GM12878 (cell line): Measurements from ENCODE around the gene CCDC51. TPM values are rescaled to one million over a fixed set of nuclear protein-coding genes. Genes with fewer than 3 reads are reported as not detected.

Experiments used
- ATAC-seq: fragments of 200-7000 bp; cut with Tn5 transposase; 3 replicates; pipeline ENCODE4 v1.9.1; 2020; ENCODE audit warnings: mild to moderate bottlenecking, moderate library complexity
- BruUV-seq: library from RNA; stranded (reverse); fragments of 400-500 nt; replicated peaks from 2 replicates; lab custom pipeline; 2021; lab: Mats Ljungman, UMichigan
- CTCF ChIA-PET: fragments of 300-600 bp; sonication (Branson Sonifier 250); formaldehyde crosslinking; extraction: SDS; loops from one replicate; lab custom pipeline; 2021; ENCODE audit warnings: inconsistent platforms; lab: Yijun Ruan, JAX
- POLR2A ChIA-PET: fragments of 350-600 bp; formaldehyde crosslinking; extraction: SDS; loops from one replicate; lab custom pipeline; 2021; ENCODE audit warnings: inconsistent platforms; lab: Charles Lee
- RAD21 ChIA-PET: fragments of 300-600 bp; sonication (Branson Sonifier 250); formaldehyde crosslinking; loops from one replicate; lab custom pipeline; 2023; ENCODE audit warnings: antibody characterized with exemption; ENCODE audit not compliant: unreplicated experiment; lab: Charles Lee
- SMC1A ChIA-PET: fragments of 300-600 bp; sonication (Branson Sonifier 250); formaldehyde crosslinking; loops from one replicate; lab custom pipeline; 2023; ENCODE audit not compliant: unreplicated experiment, uncharacterized antibody; lab: Charles Lee
- DNase-seq: peaks from one replicate; pipeline ENCODE4 v3.0.0-alpha.2; 2011; ENCODE audit warnings: low read depth, low spot score
- FAIRE-seq: peaks from 3 replicates; lab custom pipeline; 2011; peaks lifted over from hg19 to GRCh38; lab: Jason Lieb, UNC
- H2AFZ ChIP-seq: 2 replicates; pipeline ENCODE4 v1.6.0; 2011; ENCODE audit warnings: low read depth, low read length, control low read depth; ENCODE audit not compliant: control insufficient read depth
- H3K27ac ChIP-seq: 2 replicates; pipeline ENCODE4 v1.5.1; 2011; ENCODE audit warnings: control low read depth; ENCODE audit not compliant: control insufficient read depth, insufficient read depth
- H3K27me3 ChIP-seq, 2 experiments: replicated peaks in 1 of 2; 2 replicates each; pipeline versions ENCODE4 v1.6.0 to v1.6.1; 2011; ENCODE audit warnings: low read length in 1 of 2; ENCODE audit not compliant: control insufficient read depth in 2 of 2, insufficient read depth in 2 of 2
- H3K36me3 ChIP-seq, 2 experiments: 2 replicates each; pipeline ENCODE4 v1.5.1; 2011; ENCODE audit warnings: low read length in 1 of 2; ENCODE audit not compliant: control insufficient read depth in 2 of 2, insufficient read depth in 2 of 2
- H3K4me1 ChIP-seq: 2 replicates; pipeline ENCODE4 v1.6.1; 2011; ENCODE audit warnings: mild to moderate bottlenecking, low read length, moderate library complexity, mixed read lengths; ENCODE audit not compliant: control insufficient read depth, insufficient read depth
- H3K4me2 ChIP-seq: 2 replicates; pipeline ENCODE4 v1.6.0; 2011; ENCODE audit warnings: control low read depth; ENCODE audit not compliant: control insufficient read depth, insufficient read depth
- H3K4me3 ChIP-seq: fragments of 200-600 bp; sonication (generic); 2 replicates; pipeline ENCODE4 v1.5.1; 2016
- H3K79me2 ChIP-seq: 2 replicates; pipeline ENCODE4 v1.6.0; 2011; ENCODE audit warnings: low read length; ENCODE audit not compliant: control insufficient read depth, insufficient read depth
- H3K9ac ChIP-seq: 2 replicates; pipeline ENCODE4 v1.8.0; 2011; ENCODE audit warnings: low read length, control low read depth, mixed read lengths; ENCODE audit not compliant: control insufficient read depth, insufficient read depth
- H3K9me3 ChIP-seq: replicated peaks from 3 replicates; pipeline ENCODE4 v1.5.1; 2011; ENCODE audit warnings: mild to moderate bottlenecking, low read length; ENCODE audit not compliant: control insufficient read depth, insufficient read depth
- H4K20me1 ChIP-seq: 2 replicates; pipeline ENCODE4 v1.6.0; 2011; ENCODE audit not compliant: control insufficient read depth, insufficient read depth
- CHD1 ChIP-seq: IDR thresholded peaks from 2 replicates; pipeline ENCODE4 v1.6.1; 2012; ENCODE audit warnings: low read depth, low read length, improper control_type of control experiment
- GATAD2B ChIP-seq: fragments of 450-650 bp; conservative IDR thresholded peaks from 2 replicates; pipeline ENCODE4 v1.6.1; 2017; ENCODE audit warnings: low read depth, mild to moderate bottlenecking, moderate library complexity
- LARP7 ChIP-seq: fragments of 450-650 bp; IDR thresholded peaks from 2 replicates; pipeline ENCODE4 v1.6.1; 2017; ENCODE audit warnings: mild to moderate bottlenecking
- POLR2AphosphoS2 ChIP-seq: IDR thresholded peaks from 2 replicates; pipeline ENCODE4 v1.6.1; 2011; ENCODE audit warnings: low read depth, mild to moderate bottlenecking, low read length, improper control_type of control experiment, moderate library complexity
- ZNF24 ChIP-seq: fragments of 450-650 bp; IDR thresholded peaks from 2 replicates; pipeline ENCODE4 v1.6.1; 2017; ENCODE audit warnings: antibody characterized with exemption, mild to moderate bottlenecking
- WGBS: methylation state at CpG from one replicate; pipeline ENCODE4 v1.1.6; 2016; ENCODE audit warnings: low lambda C conversion rate; ENCODE audit not compliant: insufficient replicate concordance, insufficient coverage; ENCODE audit errors: missing lambda C conversion rate; 5-methylcytosine and 5-hydroxymethylcytosine counted together
- in situ Hi-C: fragments of 300-500 bp; cut with MboI; formaldehyde crosslinking; loops from 9 replicates; pipeline ENCODE4 v1.14.3; 2018; ENCODE audit warnings: mixed read lengths
- intact Hi-C: fragments of 100-400 bp; cut with micrococcal nuclease; formaldehyde crosslinking; loops from one replicate; pipeline ENCODE4 v1.14.2; 2022; ENCODE audit not compliant: unreplicated experiment
- polyA plus RNA-seq, 11 experiments: library from polyadenylated mRNA; depleted of rRNA in 4 of 11; unstranded in 6 of 11; stranded (reverse) in 5 of 11; fragments of >200 nt; fragmentation: Nextera tagmentation in 4 of 11; fragmentation: Illumina TruSeq in 1 of 11; extraction: Ambion mirVana in 4 of 11; extraction: Trizol in 1 of 11; gene quantifications; 1 replicate in 1 of 11; 2 replicates in 10 of 11; pipeline versions ENCODE4 v1.2.1 to v1.2.3, GENCODE V29; 2011 to 2016; ENCODE audit warnings: inconsistent platforms in 2 of 11, missing spikeins in 2 of 11, low read depth in 1 of 11
- total RNA-seq, 4 experiments: library from RNA; depleted of rRNA in 3 of 4; stranded (reverse); fragments of >200 nt in 3 of 4; fragmentation: Illumina TruSeq in 1 of 4; extraction: Trizol in 1 of 4; gene quantifications; 2 replicates each; pipeline versions ENCODE4 v1.2.1 to v1.2.3, GENCODE V29; 2013 to 2021
- TF ChIP-seq, protein P1 (sequence below): IDR thresholded peaks from 2 replicates; pipeline ENCODE4 v1.6.1; 2011; ENCODE audit warnings: borderline replicate concordance, low read depth, mild to moderate bottlenecking, moderate library complexity, mixed read lengths, low read length; ENCODE audit not compliant: insufficient read depth; ENCODE audit errors: extremely low read length
- TF ChIP-seq, protein P2 (sequence below): fragments of 450-650 bp; IDR thresholded peaks from 2 replicates; pipeline ENCODE4 v1.6.1; 2014; ENCODE audit warnings: mild to moderate bottlenecking

Gene CCDC51
- total and polyA plus RNA-seq, 10 of the 15 experiments (the other 5 are each of a cell fraction or from before 2014, with no cell fraction given) = 10.6 to 54.9 (median 28.5) TPM

DNA sequence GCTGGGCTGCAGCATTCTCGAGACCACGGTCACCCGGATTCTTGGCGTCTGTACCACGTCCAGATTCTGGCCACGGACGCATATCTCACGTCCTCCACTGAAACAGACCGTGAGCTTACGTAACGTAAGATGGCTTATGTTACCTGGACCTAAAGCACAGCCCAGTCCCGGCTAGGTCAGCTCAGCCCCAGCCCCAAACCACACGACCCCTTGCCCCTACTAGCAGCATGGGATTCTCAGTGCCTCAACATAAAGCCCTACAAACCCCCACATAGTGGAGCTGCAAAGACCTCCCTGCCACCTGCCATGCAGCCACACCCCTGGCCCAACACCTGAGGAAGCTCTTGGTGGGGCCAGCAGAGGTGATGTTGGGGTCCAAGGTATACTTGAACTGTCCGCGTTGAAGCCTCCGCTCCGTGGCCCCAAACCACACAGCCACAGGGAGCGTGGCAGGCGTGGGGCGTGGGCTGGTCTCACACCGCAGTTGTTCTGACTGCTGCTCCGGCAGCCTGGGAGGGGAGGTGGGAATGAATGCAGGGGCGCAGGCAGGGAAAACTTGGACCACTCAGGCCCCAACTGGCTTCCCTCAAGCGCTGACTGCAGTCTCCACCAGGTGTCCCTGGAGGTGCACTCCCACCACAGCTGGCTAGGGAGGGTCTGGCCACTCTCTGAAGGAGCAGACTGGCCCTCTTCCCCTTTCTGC lies 24.5 kb downstream of the CCDC51 start:
- no peaks in the 10 kb centered on the region for H3K36me3 ChIP-seq
- no peaks in the 10 kb centered on the region for H3K4me1 ChIP-seq
- H3K9me3 ChIP-seq = no peaks in the 10 kb centered on the region
- H3K27me3 ChIP-seq = no peaks in the 10 kb centered on the region
- H3K4me2 ChIP-seq = no peak overlapping the region
- peak; percentile 42; the same call in 2 of the 3 replicates for ATAC-seq
- ChIA-PET SMC1A (interaction anchor here (1.7 to 2.0 kb wide), 2 partner anchors 14 to 15 kb away, joined by 5 to 7 read pairs; no protein-coding TSS in a partner anchor), RAD21 (interaction anchor here (3.8 kb wide), 1 partner anchor 21 kb away, joined by 15 read pairs; no protein-coding TSS in a partner anchor), CTCF (interaction anchor here (1.1 to 22.0 kb wide), 2 partner anchors 15 to 21 kb away, joined by 3 to 757 read pairs; partner anchors contain the start of genes CCDC51 and TMA7), POLR2A (no interaction called here)
- 60% methylated on average over 24 of the region's 24 CpGs for WGBS
- H3K9ac ChIP-seq = no peak overlapping the region
- no TSS peak for BruUV-seq
- DNase-seq = no peak
- no peaks in the 10 kb centered on the region for H4K20me1 ChIP-seq
- no peak overlapping the region for H3K27ac ChIP-seq
- H3K79me2 ChIP-seq = no peaks in the 10 kb centered on the region
- TF ChIP-seq CHD1 = no peak
- TF ChIP-seq POLR2AphosphoS2 = no peak
- no peak for TF ChIP-seq LARP7
- TF ChIP-seq, protein P1, sequence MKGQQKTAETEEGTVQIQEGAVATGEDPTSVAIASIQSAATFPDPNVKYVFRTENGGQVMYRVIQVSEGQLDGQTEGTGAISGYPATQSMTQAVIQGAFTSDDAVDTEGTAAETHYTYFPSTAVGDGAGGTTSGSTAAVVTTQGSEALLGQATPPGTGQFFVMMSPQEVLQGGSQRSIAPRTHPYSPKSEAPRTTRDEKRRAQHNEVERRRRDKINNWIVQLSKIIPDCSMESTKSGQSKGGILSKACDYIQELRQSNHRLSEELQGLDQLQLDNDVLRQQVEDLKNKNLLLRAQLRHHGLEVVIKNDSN = no peak
- TF ChIP-seq GATAD2B = no peak
- no peak for TF ChIP-seq ZNF24
- TF ChIP-seq, protein P2, sequence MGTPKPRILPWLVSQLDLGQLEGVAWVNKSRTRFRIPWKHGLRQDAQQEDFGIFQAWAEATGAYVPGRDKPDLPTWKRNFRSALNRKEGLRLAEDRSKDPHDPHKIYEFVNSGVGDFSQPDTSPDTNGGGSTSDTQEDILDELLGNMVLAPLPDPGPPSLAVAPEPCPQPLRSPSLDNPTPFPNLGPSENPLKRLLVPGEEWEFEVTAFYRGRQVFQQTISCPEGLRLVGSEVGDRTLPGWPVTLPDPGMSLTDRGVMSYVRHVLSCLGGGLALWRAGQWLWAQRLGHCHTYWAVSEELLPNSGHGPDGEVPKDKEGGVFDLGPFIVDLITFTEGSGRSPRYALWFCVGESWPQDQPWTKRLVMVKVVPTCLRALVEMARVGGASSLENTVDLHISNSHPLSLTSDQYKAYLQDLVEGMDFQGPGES = no peak
- intact Hi-C loops (no loop called here), in situ Hi-C loops (no loop called here)
- FAIRE-seq = no peak
- no peak overlapping the region for H2AFZ ChIP-seq
- no peak overlapping the region for H3K4me3 ChIP-seq
